Measurements from ENCODE around the gene SFXN5. TPM values are rescaled to one million over a fixed set of nuclear protein-coding genes. Genes with fewer than 3 reads are reported as not detected.

Gene SFXN5
- total RNA-seq, 2 experiments from 2014 or later, result 15.7 to 18.6 TPM

DNA sequence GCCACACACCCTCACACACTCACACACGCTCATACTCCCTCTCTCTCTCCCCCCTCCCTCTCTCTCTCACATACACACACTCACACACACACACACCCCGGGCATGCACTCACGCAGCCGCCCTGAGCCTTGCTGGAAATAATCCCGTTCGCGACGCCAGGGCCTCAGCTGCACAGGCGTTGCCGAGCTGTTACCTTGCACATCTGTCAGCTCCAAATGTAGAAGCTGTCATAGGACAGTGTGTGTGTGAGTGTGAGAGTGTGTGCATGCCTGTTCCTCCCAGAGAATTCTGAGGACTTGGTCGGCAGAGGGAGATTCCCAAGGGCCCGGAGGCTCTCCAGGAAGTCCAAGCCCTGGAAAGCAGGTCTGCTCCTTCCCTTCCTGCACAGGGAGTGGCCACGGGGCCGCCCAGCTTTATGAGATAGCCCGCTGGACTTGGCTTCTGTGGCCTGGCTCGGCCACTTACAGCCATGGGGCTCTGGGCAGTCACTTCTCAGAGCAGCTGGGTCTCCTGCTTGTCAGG is 175.7 kb downstream of the SFXN5 start:
- no peak overlapping the region for H3K27ac Mint-ChIP-seq
- DNase-seq (no peak), ATAC-seq (no peak)
- H3K27me3 Mint-ChIP-seq (ENCODE audit: low read depth), result peaks cover 35% of the 10 kb centered on the region
- ChIA-PET CTCF (interaction anchor here (1.0 to 9.5 kb wide), 8 partner anchors 31 to 317 kb away, joined by 3 to 251 read pairs (median 20); partner anchors contain the start of gene SMYD5), POLR2A (no interaction called here)
- no peaks in the 10 kb centered on the region for H3K36me3 Mint-ChIP-seq (ENCODE audit: low read depth)
- H3K9me3 Mint-ChIP-seq (ENCODE audit: insufficient read depth), result no peaks in the 10 kb centered on the region
- H3K4me3 Mint-ChIP-seq, result no peak overlapping the region
- peaks cover 2% of the 10 kb centered on the region for H3K4me1 Mint-ChIP-seq (ENCODE audit: low read depth)

GRCh38 chr2:72895154-72895553 is 176.4 kb downstream of the SFXN5 start:
- peaks cover 30% of the 10 kb centered on the region for H3K27me3 Mint-ChIP-seq (ENCODE audit: low read depth)
- CTCF ChIA-PET, result interaction anchor here (1.0 to 9.5 kb wide), 9 partner anchors 31 to 318 kb away, joined by 3 to 251 read pairs (median 19); partner anchors contain the start of gene SMYD5
- no peak for DNase-seq
- no peak for ATAC-seq
- H3K4me3 Mint-ChIP-seq, result no peak overlapping the region
- no peaks in the 10 kb centered on the region for H3K36me3 Mint-ChIP-seq (ENCODE audit: low read depth)
- POLR2A ChIA-PET, result no interaction called here
- peaks cover 2% of the 10 kb centered on the region for H3K4me1 Mint-ChIP-seq (ENCODE audit: low read depth)
- H3K27ac Mint-ChIP-seq, result peak overlapping the region; percentile 21
- H3K9me3 Mint-ChIP-seq (ENCODE audit: insufficient read depth), result no peaks in the 10 kb centered on the region

- no peaks in the 10 kb centered on the region for H3K36me3 Mint-ChIP-seq (ENCODE audit: low read depth)
- DNase-seq, result no peak
- ATAC-seq, result no peak
- ChIA-PET POLR2A (no interaction called here), CTCF (interaction anchor here (1.0 to 9.5 kb wide), 15 partner anchors 8 to 318 kb away, joined by 3 to 251 read pairs (median 7); partner anchors contain the start of gene SMYD5)
- H3K27me3 Mint-ChIP-seq (ENCODE audit: low read depth), result peaks cover 36% of the 10 kb centered on the region
- H3K9me3 Mint-ChIP-seq (ENCODE audit: insufficient read depth), result no peaks in the 10 kb centered on the region
- no peak overlapping the region for H3K4me3 Mint-ChIP-seq
- no peak overlapping the region for H3K27ac Mint-ChIP-seq
- peaks cover 2% of the 10 kb centered on the region for H3K4me1 Mint-ChIP-seq (ENCODE audit: low read depth)
Measured at GRCh38 chr2:72894514-72894913, 177.0 kb downstream of the SFXN5 start.

DNA sequence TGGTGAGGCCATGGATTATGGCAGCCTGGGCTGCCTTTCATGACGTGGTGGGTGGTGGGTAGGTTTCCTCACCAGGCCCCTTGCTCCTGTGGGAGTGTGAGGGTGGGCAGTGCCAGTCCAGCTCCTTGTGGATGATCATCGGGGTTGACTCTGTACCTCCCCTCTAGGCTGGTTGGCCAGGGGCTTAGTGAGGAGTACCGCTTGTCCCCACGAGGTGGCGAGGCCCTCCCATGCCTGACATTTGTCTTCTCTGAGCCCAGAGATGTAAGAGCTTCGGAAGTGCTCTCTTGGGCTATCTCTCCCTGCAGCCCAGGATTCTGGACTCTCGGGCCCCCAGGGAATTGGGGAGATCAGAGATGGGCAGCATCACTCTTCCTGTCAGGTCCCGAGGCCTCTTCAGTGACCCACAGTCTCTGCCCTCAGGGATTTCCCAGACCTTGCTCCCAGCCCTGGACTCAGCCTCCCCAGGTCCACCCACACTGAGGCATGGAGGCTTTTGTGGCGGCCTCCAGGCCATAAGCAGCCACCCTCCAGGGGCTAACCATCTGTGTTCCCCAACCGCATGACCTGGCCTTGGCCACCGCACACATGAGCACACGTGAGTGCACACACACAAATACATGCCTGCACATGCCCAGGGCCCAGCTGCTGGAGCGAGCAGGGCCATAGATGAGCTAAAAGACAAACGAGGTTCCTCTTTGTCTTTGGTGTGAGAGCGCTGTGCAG is 177.8 kb downstream of the SFXN5 start:
- peak; percentile 79 for ATAC-seq
- ChIA-PET POLR2A (no interaction called here), CTCF (interaction anchor here (0.5 to 9.5 kb wide), 34 partner anchors 9 to 339 kb away, joined by 3 to 251 read pairs (median 6); partner anchors contain the start of genes EMX1, PRADC1 and SMYD5)
- no peaks in the 10 kb centered on the region for H3K36me3 Mint-ChIP-seq (ENCODE audit: low read depth)
- no peak overlapping the region for H3K4me3 Mint-ChIP-seq
- peaks cover 37% of the 10 kb centered on the region for H3K27me3 Mint-ChIP-seq (ENCODE audit: low read depth)
- peak; percentile 74 for DNase-seq
- no peaks in the 10 kb centered on the region for H3K9me3 Mint-ChIP-seq (ENCODE audit: insufficient read depth)
- H3K4me1 Mint-ChIP-seq (ENCODE audit: low read depth), result peaks cover 2% of the 10 kb centered on the region
- no peak overlapping the region for H3K27ac Mint-ChIP-seq

DNA sequence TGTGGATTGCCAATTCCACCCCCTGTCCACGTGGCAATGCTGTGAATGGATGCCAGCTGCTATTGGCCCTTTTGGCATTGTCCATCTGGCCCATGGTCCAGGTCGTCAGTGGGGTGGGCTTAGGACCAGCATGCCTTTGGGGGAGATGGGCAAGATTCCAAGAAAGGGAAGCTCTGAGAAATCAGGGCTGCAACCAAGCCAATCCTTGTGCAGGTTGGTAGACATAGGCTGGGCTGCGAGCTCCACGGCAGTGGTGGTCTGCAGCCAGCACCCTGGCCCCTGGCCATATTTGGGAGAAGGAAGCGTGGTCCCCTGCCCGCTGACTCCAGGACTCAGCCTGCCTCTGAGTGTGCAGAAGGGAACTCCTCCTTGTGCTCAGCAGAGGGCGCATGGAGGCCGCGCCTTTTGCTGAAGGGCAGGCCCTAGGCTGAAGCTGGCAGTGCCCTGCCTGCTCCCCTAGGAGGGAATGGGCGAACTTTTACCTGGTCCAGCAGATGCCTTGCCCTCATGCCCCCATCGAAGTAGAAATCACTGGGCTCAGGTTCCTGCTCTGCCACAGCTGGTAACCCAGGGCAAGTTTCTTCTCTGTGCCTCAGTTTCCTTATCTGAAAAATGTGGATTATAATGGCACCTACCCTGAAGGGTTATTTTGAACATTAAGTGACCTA is 178.9 kb downstream of the SFXN5 start:
- ChIA-PET POLR2A (interaction anchor here (1.3 kb wide), 1 partner anchor 81 kb away, joined by 4 read pairs; no protein-coding TSS in a partner anchor), CTCF (interaction anchor here (0.7 to 9.5 kb wide), 27 partner anchors 9 to 340 kb away, joined by 3 to 251 read pairs (median 6); partner anchors contain the start of genes EMX1, PRADC1 and SMYD5)
- Mint-ChIP-seq H3K4me1 (ENCODE audit: low read depth) (peaks cover 4% of the 10 kb centered on the region), H3K36me3 (ENCODE audit: low read depth) (no peaks in the 10 kb centered on the region), H3K27me3 (ENCODE audit: low read depth) (peaks cover 33% of the 10 kb centered on the region), H3K9me3 (ENCODE audit: insufficient read depth) (no peaks in the 10 kb centered on the region), H3K4me3 (no peak overlapping the region), H3K27ac (no peak overlapping the region)
- peak; percentile 91 for ATAC-seq
- DNase-seq, result peak; percentile 76

Other genes with a start within 250 kb of the SFXN5 start
- gene EXOC6B, start 245.7 kb downstream of the SFXN5 start, total RNA-seq, result 10 to 100 TPM; 17.8 to 18.8 TPM
- under 1 TPM; 0.65 to 0.79 TPM for gene SPR, start 184.3 kb downstream of the SFXN5 start, total RNA-seq
- not detected for gene EMX1, start 154.2 kb downstream of the SFXN5 start, total RNA-seq
- 1 to 10 TPM; 1.4 to 1.7 TPM for gene RAB11FIP5, start 41.2 kb upstream of the SFXN5 start, total RNA-seq
- gene NOTO, start 130.9 kb upstream of the SFXN5 start, total RNA-seq, result not detected
- gene SMYD5, start 142.5 kb upstream of the SFXN5 start, total RNA-seq, result 10 to 100 TPM; 16.6 to 21.3 TPM
- gene PRADC1, start 161.5 kb upstream of the SFXN5 start, total RNA-seq, result 10 to 100 TPM; 19.0 to 19.1 TPM
- 100 to 1,000 TPM; 347 to 362 TPM for gene CCT7, start 162.6 kb upstream of the SFXN5 start, total RNA-seq
- gene FBXO41, start 212.8 kb upstream of the SFXN5 start, total RNA-seq, result 10 to 100 TPM; 32.0 to 32.3 TPM
- not detected for gene EGR4, start 221.8 kb upstream of the SFXN5 start, total RNA-seq